ENCODE data around the gene OVCH1.

- TF ChIP-seq CTCF (IDR thresholded peaks at IDR 0.05) (no peak), POLR2A (IDR thresholded peaks at IDR 0.05) (no peak)
Observed at GRCh38 chr12:29451888-29452287, 45.6 kb downstream of the OVCH1 start.

All from adrenal gland (tissue), 5 donors.